WTC11 (cell line): ENCODE results near the gene KCNQ4. TPM values are rescaled to one million over a fixed set of nuclear protein-coding genes. Genes with fewer than 3 reads are reported as not detected.

Experiments
- ATAC-seq: fragments of 200-7000 bp; cut with Tn5 transposase; 2 replicates; pipeline ENCODE4 v1.10.0; 2021; ENCODE audit warnings: mild to moderate bottlenecking, moderate library complexity
- CTCF ChIA-PET: fragments of 300-600 bp; sonication (Branson Sonifier 250); formaldehyde crosslinking; loops from one replicate; lab custom pipeline; 2021; ENCODE audit warnings: antibody characterized with exemption; lab: Charles Lee
- POLR2A ChIA-PET: fragments of 350-600 bp; sonication (Branson Sonifier 250); formaldehyde crosslinking; loops from one replicate; lab custom pipeline; 2021; ENCODE audit warnings: antibody characterized with exemption; lab: Charles Lee
- DNase-seq: peaks from one replicate; pipeline ENCODE4 v3.0.0; 2021; ENCODE audit warnings: low spot score
- H3K27ac Mint-ChIP-seq: 2 replicates; pipeline ENCODE4 v1.8.0; 2021; ENCODE audit warnings: mixed read lengths
- H3K27me3 Mint-ChIP-seq: 2 replicates; pipeline ENCODE4 v1.8.0; 2021; ENCODE audit warnings: low read depth, mild to moderate bottlenecking, moderate library complexity, mixed read lengths
- H3K36me3 Mint-ChIP-seq: 2 replicates; pipeline ENCODE4 v1.8.0; 2021; ENCODE audit warnings: mixed read lengths
- H3K4me1 Mint-ChIP-seq: 2 replicates; pipeline ENCODE4 v1.8.0; 2022; ENCODE audit warnings: mixed read lengths
- H3K4me3 Mint-ChIP-seq: 2 replicates; pipeline ENCODE4 v1.8.0; 2021; ENCODE audit warnings: mild to moderate bottlenecking, moderate library complexity, mixed read lengths
- H3K9me3 Mint-ChIP-seq: 2 replicates; pipeline ENCODE4 v1.8.0; 2021; ENCODE audit warnings: mixed read lengths
- FOXK1 ChIP-seq: sonication (generic); formaldehyde crosslinking; IDR thresholded peaks from 2 replicates; pipeline ENCODE4 v1.8.0; 2022; ENCODE audit warnings: mild to moderate bottlenecking, moderate library complexity, missing genetic modification reagents
- FOXP1 ChIP-seq: sonication (generic); formaldehyde crosslinking; IDR thresholded peaks from 2 replicates; pipeline ENCODE4 v1.8.0; 2022; ENCODE audit warnings: missing genetic modification reagents, mild to moderate bottlenecking, moderate library complexity, borderline replicate concordance
- GTF2I ChIP-seq: fragments of 250-450 bp; sonication (Bioruptor Pico); conservative IDR thresholded peaks from 2 replicates; pipeline ENCODE4 v1.4.0; 2021; ENCODE audit warnings: mild to moderate bottlenecking
- HMGA2 ChIP-seq: fragments of 250-450 bp; sonication (Bioruptor Pico); IDR thresholded peaks from 2 replicates; pipeline ENCODE4 v1.4.0; 2021; ENCODE audit warnings: mild to moderate bottlenecking, moderate library complexity
- MXD4 ChIP-seq: fragments of 250-450 bp; sonication (Bioruptor Pico); IDR thresholded peaks from 2 replicates; pipeline ENCODE4 v1.8.0; 2021; ENCODE audit warnings: mild to moderate bottlenecking, moderate library complexity, borderline replicate concordance
- NR2C2 ChIP-seq: sonication (generic); formaldehyde crosslinking; IDR thresholded peaks from 2 replicates; pipeline ENCODE4 v1.8.0; 2022; ENCODE audit warnings: mild to moderate bottlenecking, missing genetic modification reagents
- TP53 ChIP-seq: sonication (generic); formaldehyde crosslinking; IDR thresholded peaks from 2 replicates; pipeline ENCODE4 v1.8.1; 2023; ENCODE audit warnings: mild to moderate bottlenecking, missing genetic modification reagents
- ZNF317 ChIP-seq: sonication (generic); formaldehyde crosslinking; IDR thresholded peaks from 2 replicates; pipeline ENCODE4 v1.8.1; 2023; ENCODE audit warnings: low read depth, mild to moderate bottlenecking, moderate library complexity, missing genetic modification reagents, borderline replicate concordance
- ZNF396 ChIP-seq: fragments of 250-450 bp; sonication (Bioruptor Pico); IDR thresholded peaks from 2 replicates; pipeline ENCODE4 v1.8.0; 2021; ENCODE audit warnings: mild to moderate bottlenecking, moderate library complexity, borderline replicate concordance
- ZNF671 ChIP-seq: fragments of 250-450 bp; sonication (Bioruptor Pico); IDR thresholded peaks from 2 replicates; pipeline ENCODE4 v1.8.0; 2021; ENCODE audit warnings: mild to moderate bottlenecking
- total RNA-seq: library from RNA; stranded (reverse); gene quantifications from 3 replicates; pipeline ENCODE4 v1.2.3, GENCODE V29; 2021
- TF ChIP-seq, protein P1 (sequence below): fragments of 250-450 bp; sonication (Bioruptor Pico); IDR thresholded peaks from 2 replicates; pipeline ENCODE4 v1.9.0; 2021; ENCODE audit warnings: mild to moderate bottlenecking, borderline replicate concordance
- TF ChIP-seq, protein P2 (sequence below): sonication (generic); formaldehyde crosslinking; IDR thresholded peaks from 2 replicates; pipeline ENCODE4 v1.8.0; 2022; ENCODE audit warnings: mild to moderate bottlenecking, missing genetic modification reagents
- TF ChIP-seq, protein P3 (sequence below): fragments of 250-450 bp; sonication (Bioruptor Pico); conservative IDR thresholded peaks from 2 replicates; pipeline ENCODE4 v1.9.0; 2021; ENCODE audit warnings: mild to moderate bottlenecking
- TF ChIP-seq, protein P4 (sequence below): sonication (generic); formaldehyde crosslinking; IDR thresholded peaks from 2 replicates; pipeline ENCODE4 v1.8.1; 2023; ENCODE audit warnings: mild to moderate bottlenecking, missing genetic modification reagents
- TF ChIP-seq, protein P5 (sequence below): sonication (generic); formaldehyde crosslinking; IDR thresholded peaks from 2 replicates; pipeline ENCODE4 v1.8.0; 2023; ENCODE audit warnings: mild to moderate bottlenecking, missing genetic modification reagents
- TF ChIP-seq, protein P6 (sequence below): sonication (generic); formaldehyde crosslinking; IDR thresholded peaks from 2 replicates; pipeline ENCODE4 v1.8.0; 2022; ENCODE audit warnings: mild to moderate bottlenecking, missing genetic modification reagents
- TF ChIP-seq, protein P7 (sequence below): sonication (generic); formaldehyde crosslinking; IDR thresholded peaks from 2 replicates; pipeline ENCODE4 v1.8.0; 2022; ENCODE audit warnings: missing genetic modification reagents

Gene KCNQ4
- total RNA-seq, 1 experiment from 2014 or later, result 4.0 TPM

DNA sequence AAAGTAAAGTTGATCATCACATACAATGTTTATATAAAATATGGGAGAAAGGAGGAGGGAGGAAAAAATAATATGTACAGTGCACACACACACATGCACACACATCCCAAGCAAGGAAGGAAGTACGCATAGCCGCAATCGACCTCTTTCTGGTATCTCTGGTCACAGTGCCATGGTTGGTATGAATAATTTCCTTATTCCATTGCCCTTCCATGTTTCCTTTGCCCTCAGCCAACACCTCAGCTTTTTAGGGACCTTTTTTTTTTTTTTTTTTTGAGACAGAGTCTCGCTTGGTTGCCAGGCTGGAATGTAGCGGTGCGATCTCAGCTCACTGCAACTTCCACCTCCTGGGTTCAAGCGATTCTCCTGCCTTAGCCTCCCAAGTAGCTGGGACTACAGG is 58.0 kb downstream of the KCNQ4 start:
- Mint-ChIP-seq H3K27ac (no peak overlapping the region), H3K9me3 (peaks cover 11% of the 10 kb centered on the region), H3K36me3 (peaks cover 3% of the 10 kb centered on the region; the same call in 1 of the 2 replicates), H3K27me3 (no peaks in the 10 kb centered on the region), H3K4me1 (peaks cover 4% of the 10 kb centered on the region; the same call in 1 of the 2 replicates)
- ChIA-PET CTCF (interaction anchor here (0.9 to 1.6 kb wide), 2 partner anchors 107 to 111 kb away, joined by 3 to 8 read pairs; no protein-coding TSS in a partner anchor), POLR2A (no interaction called here)
- ATAC-seq, result no peak
- TF ChIP-seq, protein P1, sequence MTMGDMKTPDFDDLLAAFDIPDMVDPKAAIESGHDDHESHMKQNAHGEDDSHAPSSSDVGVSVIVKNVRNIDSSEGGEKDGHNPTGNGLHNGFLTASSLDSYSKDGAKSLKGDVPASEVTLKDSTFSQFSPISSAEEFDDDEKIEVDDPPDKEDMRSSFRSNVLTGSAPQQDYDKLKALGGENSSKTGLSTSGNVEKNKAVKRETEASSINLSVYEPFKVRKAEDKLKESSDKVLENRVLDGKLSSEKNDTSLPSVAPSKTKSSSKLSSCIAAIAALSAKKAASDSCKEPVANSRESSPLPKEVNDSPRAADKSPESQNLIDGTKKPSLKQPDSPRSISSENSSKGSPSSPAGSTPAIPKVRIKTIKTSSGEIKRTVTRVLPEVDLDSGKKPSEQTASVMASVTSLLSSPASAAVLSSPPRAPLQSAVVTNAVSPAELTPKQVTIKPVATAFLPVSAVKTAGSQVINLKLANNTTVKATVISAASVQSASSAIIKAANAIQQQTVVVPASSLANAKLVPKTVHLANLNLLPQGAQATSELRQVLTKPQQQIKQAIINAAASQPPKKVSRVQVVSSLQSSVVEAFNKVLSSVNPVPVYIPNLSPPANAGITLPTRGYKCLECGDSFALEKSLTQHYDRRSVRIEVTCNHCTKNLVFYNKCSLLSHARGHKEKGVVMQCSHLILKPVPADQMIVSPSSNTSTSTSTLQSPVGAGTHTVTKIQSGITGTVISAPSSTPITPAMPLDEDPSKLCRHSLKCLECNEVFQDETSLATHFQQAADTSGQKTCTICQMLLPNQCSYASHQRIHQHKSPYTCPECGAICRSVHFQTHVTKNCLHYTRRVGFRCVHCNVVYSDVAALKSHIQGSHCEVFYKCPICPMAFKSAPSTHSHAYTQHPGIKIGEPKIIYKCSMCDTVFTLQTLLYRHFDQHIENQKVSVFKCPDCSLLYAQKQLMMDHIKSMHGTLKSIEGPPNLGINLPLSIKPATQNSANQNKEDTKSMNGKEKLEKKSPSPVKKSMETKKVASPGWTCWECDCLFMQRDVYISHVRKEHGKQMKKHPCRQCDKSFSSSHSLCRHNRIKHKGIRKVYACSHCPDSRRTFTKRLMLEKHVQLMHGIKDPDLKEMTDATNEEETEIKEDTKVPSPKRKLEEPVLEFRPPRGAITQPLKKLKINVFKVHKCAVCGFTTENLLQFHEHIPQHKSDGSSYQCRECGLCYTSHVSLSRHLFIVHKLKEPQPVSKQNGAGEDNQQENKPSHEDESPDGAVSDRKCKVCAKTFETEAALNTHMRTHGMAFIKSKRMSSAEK (CRISPR knock-in tag), result no peak
- TF ChIP-seq, protein P2, sequence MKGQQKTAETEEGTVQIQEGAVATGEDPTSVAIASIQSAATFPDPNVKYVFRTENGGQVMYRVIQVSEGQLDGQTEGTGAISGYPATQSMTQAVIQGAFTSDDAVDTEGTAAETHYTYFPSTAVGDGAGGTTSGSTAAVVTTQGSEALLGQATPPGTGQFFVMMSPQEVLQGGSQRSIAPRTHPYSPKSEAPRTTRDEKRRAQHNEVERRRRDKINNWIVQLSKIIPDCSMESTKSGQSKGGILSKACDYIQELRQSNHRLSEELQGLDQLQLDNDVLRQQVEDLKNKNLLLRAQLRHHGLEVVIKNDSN (CRISPR knock-in tag), result no peak
- TF ChIP-seq, protein P3, sequence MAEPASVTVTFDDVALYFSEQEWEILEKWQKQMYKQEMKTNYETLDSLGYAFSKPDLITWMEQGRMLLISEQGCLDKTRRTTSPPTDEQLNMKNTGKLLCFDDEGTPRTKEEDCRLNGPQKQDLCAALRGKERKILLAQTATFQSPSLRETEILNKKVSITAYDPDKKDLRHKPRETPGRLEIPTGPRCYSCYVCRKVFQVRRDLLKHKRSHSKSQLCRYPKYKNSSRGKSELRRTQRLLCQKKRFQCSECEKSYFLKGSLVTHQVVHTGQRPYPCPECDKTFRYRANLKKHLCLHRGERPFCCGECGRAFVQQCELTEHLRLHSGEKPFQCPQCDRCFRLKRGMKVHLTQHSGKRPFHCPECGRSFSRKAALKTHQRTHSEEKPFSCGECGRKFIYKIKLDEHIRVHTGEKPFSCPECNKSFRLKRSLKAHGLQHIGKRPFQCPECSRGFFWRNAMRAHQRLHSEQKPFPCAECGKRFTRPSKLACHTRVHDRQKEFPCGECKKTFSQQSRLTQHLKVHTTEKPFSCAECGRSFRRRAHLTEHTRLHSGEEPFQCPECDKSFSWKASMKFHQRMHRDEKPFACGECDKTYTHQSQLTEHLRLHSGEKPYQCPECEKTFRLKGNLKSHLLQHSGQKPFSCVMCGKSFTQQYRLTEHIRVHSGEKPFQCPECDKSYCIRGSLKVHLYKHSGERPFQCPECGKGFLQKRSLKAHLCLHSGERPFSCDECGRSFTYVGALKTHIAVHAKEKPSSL (CRISPR knock-in tag), result no peak
- TF ChIP-seq, protein P4, sequence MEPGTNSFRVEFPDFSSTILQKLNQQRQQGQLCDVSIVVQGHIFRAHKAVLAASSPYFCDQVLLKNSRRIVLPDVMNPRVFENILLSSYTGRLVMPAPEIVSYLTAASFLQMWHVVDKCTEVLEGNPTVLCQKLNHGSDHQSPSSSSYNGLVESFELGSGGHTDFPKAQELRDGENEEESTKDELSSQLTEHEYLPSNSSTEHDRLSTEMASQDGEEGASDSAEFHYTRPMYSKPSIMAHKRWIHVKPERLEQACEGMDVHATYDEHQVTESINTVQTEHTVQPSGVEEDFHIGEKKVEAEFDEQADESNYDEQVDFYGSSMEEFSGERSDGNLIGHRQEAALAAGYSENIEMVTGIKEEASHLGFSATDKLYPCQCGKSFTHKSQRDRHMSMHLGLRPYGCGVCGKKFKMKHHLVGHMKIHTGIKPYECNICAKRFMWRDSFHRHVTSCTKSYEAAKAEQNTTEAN (CRISPR knock-in tag), result no peak
- TF ChIP-seq FOXP1 (CRISPR knock-in tag) (no peak), ZNF317 (CRISPR knock-in tag) (no peak), FOXK1 (CRISPR knock-in tag) (no peak), GTF2I (no peak), TP53 (CRISPR knock-in tag) (no peak), MXD4 (CRISPR knock-in tag) (no peak)
- TF ChIP-seq, protein P5, sequence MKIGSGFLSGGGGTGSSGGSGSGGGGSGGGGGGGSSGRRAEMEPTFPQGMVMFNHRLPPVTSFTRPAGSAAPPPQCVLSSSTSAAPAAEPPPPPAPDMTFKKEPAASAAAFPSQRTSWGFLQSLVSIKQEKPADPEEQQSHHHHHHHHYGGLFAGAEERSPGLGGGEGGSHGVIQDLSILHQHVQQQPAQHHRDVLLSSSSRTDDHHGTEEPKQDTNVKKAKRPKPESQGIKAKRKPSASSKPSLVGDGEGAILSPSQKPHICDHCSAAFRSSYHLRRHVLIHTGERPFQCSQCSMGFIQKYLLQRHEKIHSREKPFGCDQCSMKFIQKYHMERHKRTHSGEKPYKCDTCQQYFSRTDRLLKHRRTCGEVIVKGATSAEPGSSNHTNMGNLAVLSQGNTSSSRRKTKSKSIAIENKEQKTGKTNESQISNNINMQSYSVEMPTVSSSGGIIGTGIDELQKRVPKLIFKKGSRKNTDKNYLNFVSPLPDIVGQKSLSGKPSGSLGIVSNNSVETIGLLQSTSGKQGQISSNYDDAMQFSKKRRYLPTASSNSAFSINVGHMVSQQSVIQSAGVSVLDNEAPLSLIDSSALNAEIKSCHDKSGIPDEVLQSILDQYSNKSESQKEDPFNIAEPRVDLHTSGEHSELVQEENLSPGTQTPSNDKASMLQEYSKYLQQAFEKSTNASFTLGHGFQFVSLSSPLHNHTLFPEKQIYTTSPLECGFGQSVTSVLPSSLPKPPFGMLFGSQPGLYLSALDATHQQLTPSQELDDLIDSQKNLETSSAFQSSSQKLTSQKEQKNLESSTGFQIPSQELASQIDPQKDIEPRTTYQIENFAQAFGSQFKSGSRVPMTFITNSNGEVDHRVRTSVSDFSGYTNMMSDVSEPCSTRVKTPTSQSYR, result no peak
- TF ChIP-seq, all 79 proteins: peak for 0
- no peak overlapping the region for H3K4me3 Mint-ChIP-seq
- no peak for DNase-seq

DNA sequence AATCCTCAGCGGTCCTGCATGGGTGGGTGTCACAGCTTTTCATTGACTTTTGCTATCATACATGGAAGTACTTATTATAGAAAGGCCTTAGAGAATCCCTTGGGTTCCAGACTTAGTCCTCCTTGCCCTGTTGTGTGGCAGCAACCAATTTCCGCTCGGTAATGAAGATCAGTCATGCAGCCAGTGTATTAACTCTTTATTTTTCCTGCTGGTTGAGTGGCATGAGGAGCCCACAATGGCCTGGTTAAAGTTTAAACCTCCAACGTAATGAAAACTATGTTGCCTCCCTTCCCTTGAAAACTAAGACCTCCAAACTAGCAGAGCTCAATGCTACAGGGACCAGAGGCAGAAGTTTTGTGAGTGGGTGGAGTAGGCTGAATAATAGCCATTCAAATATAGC is 58.6 kb downstream of the KCNQ4 start:
- no peaks in the 10 kb centered on the region for H3K27me3 Mint-ChIP-seq
- H3K4me1 Mint-ChIP-seq, result peaks cover 4% of the 10 kb centered on the region; the same call in 1 of the 2 replicates
- ChIA-PET POLR2A (no interaction called here), CTCF (interaction anchor here (0.9 to 1.6 kb wide), 2 partner anchors 107 to 111 kb away, joined by 3 to 8 read pairs; no protein-coding TSS in a partner anchor)
- TF ChIP-seq HMGA2 (CRISPR knock-in tag) (no peak), ZNF396 (CRISPR knock-in tag) (no peak), ZNF671 (CRISPR knock-in tag) (no peak), FOXK1 (CRISPR knock-in tag) (no peak), NR2C2 (CRISPR knock-in tag) (no peak)
- TF ChIP-seq, protein P6, sequence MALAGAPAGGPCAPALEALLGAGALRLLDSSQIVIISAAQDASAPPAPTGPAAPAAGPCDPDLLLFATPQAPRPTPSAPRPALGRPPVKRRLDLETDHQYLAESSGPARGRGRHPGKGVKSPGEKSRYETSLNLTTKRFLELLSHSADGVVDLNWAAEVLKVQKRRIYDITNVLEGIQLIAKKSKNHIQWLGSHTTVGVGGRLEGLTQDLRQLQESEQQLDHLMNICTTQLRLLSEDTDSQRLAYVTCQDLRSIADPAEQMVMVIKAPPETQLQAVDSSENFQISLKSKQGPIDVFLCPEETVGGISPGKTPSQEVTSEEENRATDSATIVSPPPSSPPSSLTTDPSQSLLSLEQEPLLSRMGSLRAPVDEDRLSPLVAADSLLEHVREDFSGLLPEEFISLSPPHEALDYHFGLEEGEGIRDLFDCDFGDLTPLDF, result no peak
- TF ChIP-seq, protein P7, sequence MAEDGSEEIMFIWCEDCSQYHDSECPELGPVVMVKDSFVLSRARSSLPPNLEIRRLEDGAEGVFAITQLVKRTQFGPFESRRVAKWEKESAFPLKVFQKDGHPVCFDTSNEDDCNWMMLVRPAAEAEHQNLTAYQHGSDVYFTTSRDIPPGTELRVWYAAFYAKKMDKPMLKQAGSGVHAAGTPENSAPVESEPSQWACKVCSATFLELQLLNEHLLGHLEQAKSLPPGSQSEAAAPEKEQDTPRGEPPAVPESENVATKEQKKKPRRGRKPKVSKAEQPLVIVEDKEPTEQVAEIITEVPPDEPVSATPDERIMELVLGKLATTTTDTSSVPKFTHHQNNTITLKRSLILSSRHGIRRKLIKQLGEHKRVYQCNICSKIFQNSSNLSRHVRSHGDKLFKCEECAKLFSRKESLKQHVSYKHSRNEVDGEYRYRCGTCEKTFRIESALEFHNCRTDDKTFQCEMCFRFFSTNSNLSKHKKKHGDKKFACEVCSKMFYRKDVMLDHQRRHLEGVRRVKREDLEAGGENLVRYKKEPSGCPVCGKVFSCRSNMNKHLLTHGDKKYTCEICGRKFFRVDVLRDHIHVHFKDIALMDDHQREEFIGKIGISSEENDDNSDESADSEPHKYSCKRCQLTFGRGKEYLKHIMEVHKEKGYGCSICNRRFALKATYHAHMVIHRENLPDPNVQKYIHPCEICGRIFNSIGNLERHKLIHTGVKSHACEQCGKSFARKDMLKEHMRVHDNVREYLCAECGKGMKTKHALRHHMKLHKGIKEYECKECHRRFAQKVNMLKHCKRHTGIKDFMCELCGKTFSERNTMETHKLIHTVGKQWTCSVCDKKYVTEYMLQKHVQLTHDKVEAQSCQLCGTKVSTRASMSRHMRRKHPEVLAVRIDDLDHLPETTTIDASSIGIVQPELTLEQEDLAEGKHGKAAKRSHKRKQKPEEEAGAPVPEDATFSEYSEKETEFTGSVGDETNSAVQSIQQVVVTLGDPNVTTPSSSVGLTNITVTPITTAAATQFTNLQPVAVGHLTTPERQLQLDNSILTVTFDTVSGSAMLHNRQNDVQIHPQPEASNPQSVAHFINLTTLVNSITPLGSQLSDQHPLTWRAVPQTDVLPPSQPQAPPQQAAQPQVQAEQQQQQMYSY, result no peak
- ATAC-seq, result no peak
- H3K27ac Mint-ChIP-seq, result no peak overlapping the region
- H3K9me3 Mint-ChIP-seq, result peaks cover 11% of the 10 kb centered on the region
- H3K4me3 Mint-ChIP-seq, result no peak overlapping the region
- peaks cover 3% of the 10 kb centered on the region; the same call in 1 of the 2 replicates for H3K36me3 Mint-ChIP-seq
- no peak for DNase-seq
